AG04449 (cell line): ENCODE results near the gene PARD3B.

Source experiments
- CTCF ChIA-PET: fragments of 350-600 bp; formaldehyde crosslinking; extraction: SDS; loops from one replicate; lab custom pipeline; 2021; ENCODE audit warnings: antibody characterized with exemption; lab: Yijun Ruan, JAX
- POLR2A ChIA-PET: fragments of 400-600, 350-600 bp; formaldehyde crosslinking; extraction: SDS; loops from one replicate; lab custom pipeline; 2020; ENCODE audit warnings: antibody characterized with exemption, inconsistent platforms; lab: Yijun Ruan, JAX
- DNase-seq: peaks from one replicate; pipeline ENCODE4 v3.0.0-alpha.2; 2010; ENCODE audit warnings: low read depth, low spot score
- H3K4me3 ChIP-seq: 2 replicates; pipeline ENCODE4 v1.5.1; 2011; ENCODE audit warnings: low read depth, mild to moderate bottlenecking, control low read depth, low read length
- TF ChIP-seq, protein P1 (sequence below): IDR thresholded peaks from one replicate; pipeline ENCODE4 v1.5.1; 2011; ENCODE audit warnings: mild to moderate bottlenecking, moderate library complexity, low read length, control low read depth, inconsistent platforms; ENCODE audit not compliant: insufficient read depth; ENCODE audit errors: missing control alignments

PARD3B gene

DNA sequence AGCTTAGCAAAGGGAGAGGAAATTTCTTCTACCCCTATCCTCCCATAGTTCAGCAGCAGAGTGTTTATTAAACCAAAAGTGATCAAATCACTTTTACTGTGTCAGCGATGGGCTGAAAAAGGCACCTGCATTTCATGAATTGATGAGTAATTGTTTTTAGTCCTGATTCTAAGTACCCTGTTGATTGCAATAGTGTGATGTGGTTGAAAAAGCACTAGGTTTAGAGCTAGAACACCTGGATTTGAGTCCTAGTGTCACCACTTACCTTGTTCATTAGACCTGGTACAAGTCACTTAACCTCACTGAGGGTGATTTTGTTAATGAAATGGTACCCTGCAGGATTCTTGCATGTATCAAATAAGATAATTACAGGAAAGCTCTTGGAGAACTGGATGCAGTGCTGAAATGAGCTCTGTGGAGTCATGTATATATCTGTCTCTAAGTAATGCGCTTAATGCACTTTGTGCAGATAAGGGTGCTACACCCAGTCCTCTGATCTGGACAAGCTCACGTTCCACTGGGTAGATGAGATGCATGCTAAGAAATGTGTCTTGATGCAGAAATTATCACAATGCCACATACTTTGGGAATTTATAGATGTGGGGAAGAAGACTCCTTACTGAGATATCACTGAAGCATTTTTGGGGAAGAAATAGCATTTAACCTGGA, 289.6 kb downstream of the PARD3B start:
- POLR2A ChIA-PET: no interaction called here
- no peak for DNase-seq
- H3K4me3 ChIP-seq: no peak overlapping the region
- TF ChIP-seq, protein P1, sequence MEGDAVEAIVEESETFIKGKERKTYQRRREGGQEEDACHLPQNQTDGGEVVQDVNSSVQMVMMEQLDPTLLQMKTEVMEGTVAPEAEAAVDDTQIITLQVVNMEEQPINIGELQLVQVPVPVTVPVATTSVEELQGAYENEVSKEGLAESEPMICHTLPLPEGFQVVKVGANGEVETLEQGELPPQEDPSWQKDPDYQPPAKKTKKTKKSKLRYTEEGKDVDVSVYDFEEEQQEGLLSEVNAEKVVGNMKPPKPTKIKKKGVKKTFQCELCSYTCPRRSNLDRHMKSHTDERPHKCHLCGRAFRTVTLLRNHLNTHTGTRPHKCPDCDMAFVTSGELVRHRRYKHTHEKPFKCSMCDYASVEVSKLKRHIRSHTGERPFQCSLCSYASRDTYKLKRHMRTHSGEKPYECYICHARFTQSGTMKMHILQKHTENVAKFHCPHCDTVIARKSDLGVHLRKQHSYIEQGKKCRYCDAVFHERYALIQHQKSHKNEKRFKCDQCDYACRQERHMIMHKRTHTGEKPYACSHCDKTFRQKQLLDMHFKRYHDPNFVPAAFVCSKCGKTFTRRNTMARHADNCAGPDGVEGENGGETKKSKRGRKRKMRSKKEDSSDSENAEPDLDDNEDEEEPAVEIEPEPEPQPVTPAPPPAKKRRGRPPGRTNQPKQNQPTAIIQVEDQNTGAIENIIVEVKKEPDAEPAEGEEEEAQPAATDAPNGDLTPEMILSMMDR: no peak
- CTCF ChIA-PET: interaction anchor here (0.7 to 1.5 kb wide), 3 partner anchors 20 to 845 kb away, joined by 3 to 4 read pairs (median 3); no protein-coding TSS in a partner anchor

DNA sequence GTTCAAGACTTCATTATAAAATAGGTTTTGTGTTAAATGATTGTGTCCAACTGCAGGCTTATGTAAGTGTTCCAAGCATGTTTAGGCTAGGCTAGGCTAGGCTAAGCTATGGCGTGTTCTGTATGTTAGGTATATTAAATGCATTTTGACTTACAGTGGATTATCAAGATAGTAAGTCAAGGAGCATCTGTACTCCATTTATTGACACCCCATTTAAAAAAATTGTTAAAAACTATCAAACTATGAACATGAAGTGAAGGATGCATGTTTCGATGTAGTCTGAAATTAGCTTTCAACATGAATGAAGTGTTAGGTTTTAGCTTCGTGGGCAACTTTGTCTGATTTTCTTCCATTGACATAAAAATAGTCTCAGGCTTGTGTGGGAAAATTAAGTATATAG, 290.5 kb downstream of the PARD3B start:
- H3K4me3 ChIP-seq: no peak overlapping the region
- TF ChIP-seq, protein P1: no peak
- DNase-seq: no peak
- POLR2A ChIA-PET: no interaction called here
- CTCF ChIA-PET: interaction anchor here (1.5 kb wide), 1 partner anchor 844 kb away, joined by 4 read pairs; no protein-coding TSS in a partner anchor

DNA sequence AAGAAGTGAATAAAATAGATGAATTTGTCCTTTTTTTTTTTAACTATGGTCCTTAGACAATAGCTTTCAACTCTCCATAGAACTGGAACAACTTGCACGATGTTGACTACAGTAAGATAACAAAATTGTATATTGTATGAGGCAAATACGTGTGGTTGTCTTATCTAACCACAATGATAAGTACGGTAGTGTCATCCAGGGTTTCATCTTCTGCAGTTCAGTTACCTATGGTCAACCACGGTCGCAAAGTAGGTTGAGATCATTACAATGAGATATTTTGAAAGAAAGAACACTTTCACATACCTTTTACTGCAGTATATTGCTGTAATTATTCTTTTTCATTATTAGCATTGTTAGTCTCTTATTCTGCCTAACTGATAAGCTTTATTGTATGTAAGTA, 295.2 kb downstream of the PARD3B start:
- DNase-seq: no peak
- no peak overlapping the region for H3K4me3 ChIP-seq
- TF ChIP-seq, protein P1: no peak
- ChIA-PET POLR2A (no interaction called here), CTCF (interaction anchor here (0.9 to 1.4 kb wide), 2 partner anchors 835 to 836 kb away, joined by 3 to 4 read pairs; no protein-coding TSS in a partner anchor)

DNA sequence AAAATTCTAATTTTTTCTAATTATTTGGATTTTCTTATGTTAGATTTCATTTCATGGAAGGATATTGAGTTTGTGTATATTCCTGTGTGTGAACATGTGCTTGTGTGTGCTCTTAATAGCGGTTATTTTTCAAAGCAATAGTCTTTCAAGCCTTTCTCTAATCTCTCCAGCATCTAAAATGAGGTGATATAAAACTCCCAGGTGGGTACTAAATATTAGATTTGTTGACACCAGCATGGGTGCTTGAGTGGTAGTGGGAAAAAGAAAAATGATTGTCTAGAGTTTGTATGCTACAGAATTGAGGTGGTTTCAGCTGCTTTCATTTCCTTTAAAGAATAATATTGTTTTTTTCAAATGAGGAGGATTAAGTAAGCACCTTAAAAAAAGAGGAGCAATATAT, 296.8 kb downstream of the PARD3B start:
- ChIA-PET CTCF (interaction anchor here (1.2 to 1.6 kb wide), 2 partner anchors 582 to 835 kb away, joined by 3 to 7 read pairs; no protein-coding TSS in a partner anchor), POLR2A (interaction anchor here (1.3 kb wide), 1 partner anchor 840 kb away, joined by 7 read pairs; the partner anchor contains the start of gene NRP2)
- DNase-seq: no peak
- no peak overlapping the region for H3K4me3 ChIP-seq
- TF ChIP-seq, protein P1: no peak

DNA sequence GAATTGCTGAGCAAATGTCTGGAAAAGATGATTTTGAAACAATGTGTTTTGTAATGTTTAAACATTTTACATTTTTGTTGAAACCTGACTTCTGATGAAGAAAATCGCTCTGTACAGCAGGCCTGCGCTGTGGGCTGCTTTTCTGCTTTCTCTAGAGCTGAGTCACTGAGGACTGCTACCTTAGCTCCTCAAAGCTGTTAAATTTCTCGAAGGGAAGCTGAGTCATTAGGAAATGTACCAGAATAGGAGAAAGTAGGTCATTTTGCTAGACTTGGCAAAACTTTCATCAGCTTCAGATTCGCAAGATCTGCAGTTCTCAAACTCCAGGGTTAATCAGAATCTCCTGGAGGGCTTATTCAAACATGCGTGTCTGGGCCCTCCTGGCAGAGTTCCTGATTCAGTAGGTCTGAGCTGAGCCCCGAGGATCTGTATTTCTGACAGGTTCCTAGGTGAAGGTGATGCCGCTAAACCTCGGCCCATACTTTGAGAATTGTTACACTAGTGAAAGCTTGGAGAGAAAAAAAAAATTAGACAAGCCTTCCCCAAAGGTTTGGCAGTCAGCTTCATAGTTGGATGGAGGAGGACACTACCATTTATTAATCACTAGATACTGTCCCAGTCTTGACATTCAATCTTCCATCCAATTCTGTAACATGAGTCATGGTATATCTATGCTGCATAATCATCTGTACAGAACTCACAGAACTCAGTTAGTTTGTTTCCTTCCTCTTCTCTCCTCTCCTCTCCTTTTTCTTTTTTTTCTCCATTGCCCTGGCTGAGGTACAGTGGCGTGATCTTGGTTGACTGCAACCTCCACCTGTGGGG, 297.6 kb downstream of the PARD3B start:
- CTCF ChIA-PET: interaction anchor here (0.7 to 1.6 kb wide), 3 partner anchors 208 to 834 kb away, joined by 3 to 7 read pairs (median 3); no protein-coding TSS in a partner anchor

More for the DNA sequence above, 297.6 kb downstream of the PARD3B start:
- peak; percentile 83 for DNase-seq
- TF ChIP-seq, protein P1: no peak
- H3K4me3 ChIP-seq: no peak overlapping the region
- POLR2A ChIA-PET: interaction anchor here (1.3 kb wide), 1 partner anchor 839 kb away, joined by 7 read pairs; the partner anchor contains the start of gene NRP2
